Hematopoietic multipotent progenitor cell treated with erythropoietin and hydrocortisone succinate and interleukin-3 and kit ligand, for 6 days (in vitro differentiated cells): ENCODE data around the gene APOH.
A peak's percentile ranks its signal among the peaks of the same experiment; 100 is the strongest.

Source experiments
- DNase-seq: peaks from one replicate; pipeline ENCODE4 v3.0.0-alpha.2; 2015

APOH gene

DNA sequence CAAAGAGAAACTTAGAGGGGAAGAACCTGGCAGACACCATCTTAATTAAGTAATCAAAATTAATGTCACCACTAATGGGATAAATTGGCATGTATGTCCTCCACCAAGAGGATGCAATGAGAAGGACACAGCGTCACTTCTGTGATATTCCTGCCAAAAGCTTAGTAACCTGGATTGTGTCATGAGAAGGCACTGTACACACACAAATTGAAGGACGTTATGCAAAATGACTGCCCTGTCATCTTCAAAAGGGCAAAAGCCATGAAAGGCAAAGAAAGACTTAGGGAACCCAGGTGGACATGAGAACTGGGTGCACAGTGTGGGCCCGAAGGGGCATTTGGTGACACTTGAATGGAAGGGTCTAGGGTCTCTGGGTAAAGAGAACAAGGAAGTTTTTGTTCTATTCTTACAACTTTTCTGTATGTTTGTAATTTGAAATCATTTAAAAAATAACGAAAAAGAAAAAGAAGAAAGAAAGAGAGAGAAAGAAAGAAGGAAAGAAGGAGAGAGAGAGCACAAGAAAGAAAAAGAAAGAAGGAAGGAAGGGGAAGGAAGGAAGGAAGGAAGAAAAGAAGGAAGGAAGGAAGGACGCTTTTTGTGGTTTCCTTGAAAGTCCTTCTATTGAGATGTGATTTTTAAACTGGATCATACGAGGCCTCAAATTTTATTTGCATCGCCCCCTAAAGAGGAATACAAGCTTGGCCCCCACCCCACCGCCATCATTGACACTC lies 4.0 kb upstream of the APOH start:
- DNase-seq = no peak

- no peak for DNase-seq
Observed at GRCh38 chr17:66230922-66231591, 1.8 kb upstream of the APOH start.

DNA sequence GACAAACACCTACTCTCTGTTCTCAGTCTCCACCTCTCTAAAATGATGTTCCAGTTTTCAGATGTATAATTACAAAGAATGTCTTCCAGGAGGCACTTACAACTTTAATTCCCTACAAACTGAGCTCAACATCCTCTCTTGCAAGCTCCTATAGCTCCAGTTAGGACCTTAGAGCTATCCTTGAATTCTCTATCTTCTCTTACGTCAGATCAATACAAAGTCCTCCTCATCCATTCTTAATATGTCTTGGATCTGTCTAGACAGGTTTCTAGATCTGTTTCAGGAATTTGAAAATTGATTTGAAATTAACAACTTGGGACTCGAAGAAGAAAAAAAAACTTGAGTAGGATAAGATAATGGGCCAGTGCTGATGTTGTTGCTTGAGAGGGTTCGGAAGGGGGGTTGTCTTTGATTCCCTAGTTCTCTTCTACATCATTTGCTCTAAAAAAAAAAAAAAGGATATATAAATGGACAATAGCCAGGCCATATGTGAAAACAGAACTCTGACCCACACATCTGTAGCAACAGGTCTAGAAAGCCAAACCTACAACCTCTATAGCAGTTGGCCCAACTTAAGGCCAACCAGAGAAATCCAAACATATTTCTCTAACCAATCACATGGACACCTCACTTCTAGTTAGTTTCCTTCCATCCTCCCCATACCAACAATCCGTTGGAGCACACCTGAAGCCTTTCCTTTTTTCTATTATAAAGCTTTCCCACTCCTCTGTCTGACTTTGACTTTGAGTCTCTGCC lies 746 bp upstream of the APOH start:
- no peak for DNase-seq

DNA sequence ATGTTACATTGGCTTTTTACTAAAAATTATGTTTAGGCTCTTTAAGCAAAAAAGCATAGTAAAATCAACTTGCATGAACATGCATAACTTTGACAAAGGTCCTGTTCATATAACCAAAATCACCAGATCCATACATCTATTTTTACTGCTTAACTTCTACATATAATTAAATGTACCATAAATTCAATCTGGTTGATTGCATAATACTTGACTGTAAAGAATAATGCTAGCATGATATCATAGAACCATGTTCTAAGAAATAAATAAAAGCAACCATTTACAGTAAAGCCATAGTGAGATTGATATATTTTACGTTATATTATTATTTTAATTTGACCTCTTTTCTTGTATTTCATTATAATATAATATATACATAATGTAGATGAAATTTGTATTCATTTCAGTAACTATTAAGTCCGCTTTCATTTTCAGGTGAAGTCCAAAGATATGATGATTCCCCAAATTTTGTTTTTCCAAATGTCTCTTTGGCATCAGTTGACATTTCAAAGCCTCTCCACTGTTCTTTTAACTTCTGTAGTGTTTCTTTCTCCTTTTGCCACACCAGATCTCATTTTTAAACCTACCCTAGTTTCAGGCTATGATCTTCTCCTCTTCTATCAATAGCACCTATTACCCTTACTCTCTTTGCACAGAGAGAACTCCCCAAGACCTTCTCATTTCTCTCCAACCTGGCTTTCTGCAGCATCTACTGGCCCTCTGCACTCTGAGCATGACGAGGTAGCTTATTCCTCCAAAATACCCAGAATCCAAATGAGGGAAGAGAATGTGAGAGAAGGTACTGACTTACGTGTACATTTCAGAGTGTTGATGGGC lies 1.8 kb downstream of the APOH start:
- DNase-seq = no peak

- DNase-seq = no peak
Observed at GRCh38 chr17:66222798-66223350, 6.3 kb downstream of the APOH start.

DNA sequence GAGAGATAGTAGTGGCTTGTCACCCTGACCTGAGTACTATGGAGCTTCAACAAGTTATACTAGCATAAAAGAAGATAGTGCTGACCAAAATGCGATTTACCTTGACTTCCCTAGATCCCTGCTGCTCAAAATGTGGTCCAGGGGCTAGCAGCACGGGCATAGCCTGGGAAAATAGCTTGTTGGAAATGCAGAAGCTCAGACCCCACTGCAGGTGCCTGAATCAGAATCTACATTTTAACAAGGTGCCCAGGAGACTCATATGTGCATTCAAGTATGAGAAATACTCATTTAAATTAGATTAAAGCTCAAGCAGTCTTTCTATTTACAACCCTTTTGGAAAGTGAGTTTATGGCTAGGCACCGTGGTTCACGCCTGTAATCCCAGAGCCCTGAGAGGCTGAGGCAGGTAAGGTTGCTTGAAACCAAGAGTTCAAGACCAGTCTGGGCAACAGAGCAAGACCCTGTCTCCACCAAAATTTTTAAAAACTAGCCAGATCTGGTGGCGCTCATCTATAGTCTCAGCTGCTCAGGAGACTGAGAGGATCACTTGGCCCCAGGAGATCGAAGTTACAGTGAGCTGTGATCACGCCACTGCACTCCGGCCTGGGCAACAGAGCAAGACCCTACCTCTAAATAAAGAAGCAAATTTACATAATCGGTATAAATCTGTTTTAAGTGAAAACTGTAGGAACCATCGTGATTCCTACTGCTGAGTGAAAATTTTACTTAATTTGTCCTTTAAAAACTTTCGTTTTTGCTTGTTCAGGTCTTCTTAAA lies 7.3 kb downstream of the APOH start:
- no peak for DNase-seq

DNA sequence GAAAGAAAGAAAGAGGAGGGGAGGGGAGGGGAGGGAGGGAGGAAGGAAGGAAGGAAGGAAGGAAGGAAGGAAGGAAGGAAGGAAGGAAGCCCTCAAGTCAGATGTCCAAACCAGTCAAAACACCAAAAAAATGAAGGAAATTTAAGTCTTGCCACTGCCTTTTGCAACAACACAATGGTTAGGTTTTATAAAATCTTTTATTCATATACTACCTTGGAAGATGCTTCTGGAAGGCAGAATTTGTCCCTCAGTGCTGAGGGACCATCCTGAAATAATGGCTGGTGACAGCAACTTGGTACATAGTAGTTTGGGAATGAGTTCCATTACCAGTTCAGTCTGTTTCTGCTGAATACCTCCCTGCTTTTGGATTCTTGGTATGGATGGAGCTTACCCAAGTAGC lies 7.9 kb downstream of the APOH start:
- DNase-seq = no peak

GRCh38 chr17:66220079-66220835 lies 9.0 kb downstream of the APOH start:
- no peak for DNase-seq

- DNase-seq = no peak
Observed at GRCh38 chr17:66215529-66215911, 13.7 kb downstream of the APOH start.

DNA sequence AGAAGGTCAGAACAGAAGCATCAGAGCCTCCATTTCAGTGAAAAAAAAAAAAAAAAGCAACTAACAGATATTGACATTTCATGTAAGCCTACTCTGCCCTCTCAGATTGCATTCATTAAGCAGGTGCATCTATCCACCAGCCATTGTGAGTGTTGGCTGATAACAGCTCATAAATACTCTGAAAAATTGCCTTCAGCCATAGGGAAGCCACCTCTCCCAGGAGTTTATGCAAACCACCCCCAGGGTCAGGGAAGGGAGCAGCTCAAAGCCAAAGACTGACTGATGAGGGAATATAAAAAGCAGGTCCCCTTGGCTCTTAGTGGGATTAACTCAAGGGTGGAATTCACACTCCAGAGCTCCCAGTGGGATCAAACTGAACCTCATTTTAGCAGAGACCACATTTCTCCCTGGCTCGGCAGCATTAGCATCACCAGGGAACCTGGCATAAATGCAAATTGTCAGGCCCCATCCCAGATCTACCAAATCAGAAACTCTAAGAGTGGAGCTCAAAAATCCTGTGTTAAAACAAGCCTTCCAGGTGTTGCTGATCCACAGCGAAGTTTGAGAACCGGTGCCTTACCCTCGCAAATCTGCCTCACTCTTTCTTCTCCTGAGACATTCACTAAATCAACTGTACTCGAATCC lies 14.2 kb downstream of the APOH start:
- no peak for DNase-seq

DNA sequence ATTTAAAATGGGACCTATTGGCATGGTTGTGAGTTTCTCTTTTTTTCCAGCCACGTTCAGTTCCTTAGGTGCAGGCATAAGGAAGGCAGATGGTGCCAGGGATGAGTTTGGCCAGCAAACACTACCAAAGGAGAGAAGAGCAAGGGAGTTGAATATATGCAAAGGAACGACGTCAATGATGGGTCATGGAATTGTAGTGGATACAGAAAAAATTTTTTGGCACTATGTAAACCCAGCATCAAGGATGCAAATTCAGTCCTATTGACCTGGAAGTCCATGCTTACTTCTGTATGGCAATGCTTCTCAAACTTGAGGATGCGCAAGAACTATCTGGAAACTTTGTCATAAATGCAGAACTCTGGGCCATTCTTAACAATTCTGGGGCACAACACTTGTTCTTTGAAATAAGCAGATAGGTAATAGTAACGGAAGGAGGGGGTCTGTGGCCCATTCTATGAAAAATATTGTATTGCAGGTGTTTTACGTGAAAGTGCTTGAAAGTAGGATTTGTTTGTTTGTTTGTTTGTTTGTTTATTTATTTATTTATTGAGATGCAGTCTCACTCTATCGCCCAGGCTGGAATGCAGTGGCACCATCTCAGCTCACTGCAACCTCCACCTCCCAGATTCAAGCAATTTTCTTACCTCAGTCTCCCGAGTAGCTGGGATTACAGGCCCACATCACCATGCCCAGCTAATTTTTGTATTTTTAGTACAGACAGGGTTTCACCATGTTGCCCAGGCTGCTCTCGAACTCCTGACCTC lies 18.0 kb downstream of the APOH start:
- no peak for DNase-seq

DNA sequence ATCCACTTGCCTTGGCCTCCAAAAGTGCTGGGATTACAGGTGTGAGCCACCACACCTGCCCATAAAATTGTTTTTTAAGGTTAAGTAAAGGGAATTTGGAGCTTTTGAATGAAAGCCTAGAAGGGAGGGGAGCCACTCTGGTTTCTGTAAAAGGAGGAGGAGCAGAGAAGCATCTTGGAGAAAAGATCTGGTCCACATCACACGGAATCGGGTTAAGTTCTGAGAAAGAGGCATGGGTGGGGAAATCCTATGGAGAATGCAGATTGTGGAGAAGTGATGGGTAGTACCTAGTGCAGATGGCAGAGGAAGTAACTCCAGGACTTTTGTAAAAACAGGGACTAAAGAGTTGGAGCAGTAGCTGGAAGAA lies 19.0 kb downstream of the APOH start:
- no peak for DNase-seq

GRCh38 chr17:66207936-66208335 lies 21.3 kb downstream of the APOH start:
- DNase-seq = no peak

DNA sequence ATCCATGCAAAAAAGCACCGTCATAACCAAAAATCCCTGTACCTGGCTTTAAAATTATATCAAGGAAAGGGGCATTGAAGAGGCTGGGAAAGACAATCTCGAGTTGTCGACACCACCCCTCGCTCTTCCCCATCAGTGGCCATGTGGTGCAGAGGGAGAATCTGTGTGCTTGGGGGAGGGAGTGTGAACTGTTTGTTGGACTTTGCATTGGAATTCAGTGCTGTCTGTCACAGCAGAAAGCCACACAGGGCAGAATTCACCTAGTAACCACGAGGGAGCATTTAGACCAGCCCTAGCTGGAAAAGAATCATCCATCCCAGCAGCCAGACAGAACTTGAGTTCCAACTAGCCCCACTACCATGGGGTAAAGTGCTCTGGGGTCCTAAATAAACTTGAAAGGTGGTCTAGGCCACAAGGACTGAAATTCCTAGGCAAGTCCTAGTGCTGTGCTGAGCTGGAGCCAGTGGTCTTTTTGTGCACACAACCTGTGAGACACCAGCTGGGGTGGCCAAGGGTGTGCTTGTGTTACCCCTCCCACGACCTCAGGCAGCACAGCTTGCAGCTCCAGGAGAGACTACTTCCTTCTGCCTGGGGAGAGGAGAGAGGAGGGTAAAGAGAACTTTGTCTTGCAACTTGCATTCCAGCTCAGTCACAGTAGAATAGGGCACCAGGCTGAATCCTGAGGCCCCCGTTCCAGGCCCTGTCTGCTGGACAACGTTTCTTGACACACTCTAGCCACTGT lies 25.8 kb downstream of the APOH start:
- DNase-seq = no peak

- peak; percentile 66 for DNase-seq
Observed at GRCh38 chr17:66200685-66201092, 28.5 kb downstream of the APOH start.

DNA sequence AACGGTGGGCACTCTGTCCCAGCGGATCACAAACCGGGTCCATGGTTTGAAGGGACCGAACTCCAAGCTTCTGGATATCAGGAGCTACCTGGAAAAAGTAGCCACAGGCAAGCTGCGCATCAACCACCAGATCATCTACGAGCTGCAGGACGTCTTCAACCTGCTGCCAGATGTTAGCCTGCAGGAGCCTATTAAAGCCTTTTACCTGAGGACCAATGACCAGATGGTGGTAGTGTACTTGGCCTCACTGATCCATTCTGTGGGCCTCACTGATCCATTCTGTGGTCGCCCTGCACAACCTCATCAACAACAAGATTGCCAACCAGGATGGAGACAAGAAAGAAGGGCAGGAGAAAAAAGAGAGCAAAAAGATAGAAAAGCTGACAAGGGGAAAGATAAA lies 31.0 kb downstream of the APOH start:
- DNase-seq = no peak

GRCh38 chr17:66192378-66192687 lies 36.9 kb downstream of the APOH start:
- no peak for DNase-seq

GRCh38 chr17:66191593-66192377 lies 37.4 kb downstream of the APOH start, which contains the start of gene CEP112:
TSS of gene CEP112 (minus strand) at chr17:66192133.
- peak; percentile 85 for DNase-seq
